ENCODE data around the gene CCND2.

Gene CCND2

GRCh38 chr12:4277857-4278256 lies 4.3 kb downstream of the CCND2 start:
- Histone ChIP-seq H3K9ac (ENCODE audit: low read length) (no peak overlapping the region), H3K4me1 (ENCODE audit: control insufficient read depth, insufficient read depth, low read length) (peaks cover 38% of the 10 kb centered on the region), H3K27me3 (ENCODE audit: control insufficient read depth, insufficient read depth, low read length) (peaks cover 15% of the 10 kb centered on the region), H3K36me3 (ENCODE audit: control insufficient read depth, insufficient read depth, low read length) (peaks cover 68% of the 10 kb centered on the region), H3K9me3 (ENCODE audit: control insufficient read depth, insufficient read depth, low read depth, low read length) (no peaks in the 10 kb centered on the region), H3K27ac (ENCODE audit: low read depth, low read length) (no peak overlapping the region), H3K4me3 (ENCODE audit: low read depth, low read length) (no peak overlapping the region)

GRCh38 chr12:4278329-4279197 lies 5.0 kb downstream of the CCND2 start:
- Histone ChIP-seq H3K4me1 (ENCODE audit: control insufficient read depth, insufficient read depth, low read length) (peaks cover 33% of the 10 kb centered on the region), H3K27ac (ENCODE audit: low read depth, low read length) (no peak overlapping the region), H3K27me3 (ENCODE audit: control insufficient read depth, insufficient read depth, low read length) (peaks cover 10% of the 10 kb centered on the region; the same call in 1 of the 2 replicates), H3K9me3 (ENCODE audit: control insufficient read depth, insufficient read depth, low read depth, low read length) (no peaks in the 10 kb centered on the region), H3K36me3 (ENCODE audit: control insufficient read depth, insufficient read depth, low read length) (peaks cover 75% of the 10 kb centered on the region), H3K9ac (ENCODE audit: low read length) (no peak overlapping the region), H3K4me3 (ENCODE audit: low read depth, low read length) (no peak overlapping the region)

DNA sequence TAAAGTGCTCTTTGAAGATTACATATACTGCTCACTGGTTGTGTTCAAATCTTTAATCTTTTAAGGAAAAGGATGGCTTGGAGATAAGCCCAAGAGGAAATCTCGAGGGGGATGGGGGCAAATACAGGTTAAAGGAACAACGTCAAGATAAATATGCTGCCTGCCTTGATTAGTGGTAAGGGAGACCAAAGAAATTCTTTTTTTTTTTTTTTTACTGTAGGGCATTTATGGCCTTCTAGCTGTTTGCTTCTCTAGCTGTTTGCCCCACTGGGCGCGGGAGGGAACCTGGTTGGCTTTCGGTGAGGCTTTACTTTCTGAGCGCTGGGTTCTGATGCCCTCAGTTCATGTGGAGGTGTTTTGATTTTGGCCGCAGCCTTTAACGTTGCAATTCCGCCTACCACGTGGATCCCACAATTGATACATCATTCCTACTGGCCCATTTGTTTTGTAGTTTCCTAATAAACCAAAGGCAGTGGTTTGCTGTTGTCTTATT lies 5.7 kb downstream of the CCND2 start:
- Histone ChIP-seq H3K4me3 (ENCODE audit: low read depth, low read length) (no peak overlapping the region), H3K4me1 (ENCODE audit: control insufficient read depth, insufficient read depth, low read length) (peaks cover 33% of the 10 kb centered on the region), H3K36me3 (ENCODE audit: control insufficient read depth, insufficient read depth, low read length) (peaks cover 81% of the 10 kb centered on the region), H3K9ac (ENCODE audit: low read length) (no peak overlapping the region), H3K9me3 (ENCODE audit: control insufficient read depth, insufficient read depth, low read depth, low read length) (no peaks in the 10 kb centered on the region), H3K27me3 (ENCODE audit: control insufficient read depth, insufficient read depth, low read length) (peaks cover 5% of the 10 kb centered on the region; the same call in 1 of the 2 replicates), H3K27ac (ENCODE audit: low read depth, low read length) (no peak overlapping the region)

DNA sequence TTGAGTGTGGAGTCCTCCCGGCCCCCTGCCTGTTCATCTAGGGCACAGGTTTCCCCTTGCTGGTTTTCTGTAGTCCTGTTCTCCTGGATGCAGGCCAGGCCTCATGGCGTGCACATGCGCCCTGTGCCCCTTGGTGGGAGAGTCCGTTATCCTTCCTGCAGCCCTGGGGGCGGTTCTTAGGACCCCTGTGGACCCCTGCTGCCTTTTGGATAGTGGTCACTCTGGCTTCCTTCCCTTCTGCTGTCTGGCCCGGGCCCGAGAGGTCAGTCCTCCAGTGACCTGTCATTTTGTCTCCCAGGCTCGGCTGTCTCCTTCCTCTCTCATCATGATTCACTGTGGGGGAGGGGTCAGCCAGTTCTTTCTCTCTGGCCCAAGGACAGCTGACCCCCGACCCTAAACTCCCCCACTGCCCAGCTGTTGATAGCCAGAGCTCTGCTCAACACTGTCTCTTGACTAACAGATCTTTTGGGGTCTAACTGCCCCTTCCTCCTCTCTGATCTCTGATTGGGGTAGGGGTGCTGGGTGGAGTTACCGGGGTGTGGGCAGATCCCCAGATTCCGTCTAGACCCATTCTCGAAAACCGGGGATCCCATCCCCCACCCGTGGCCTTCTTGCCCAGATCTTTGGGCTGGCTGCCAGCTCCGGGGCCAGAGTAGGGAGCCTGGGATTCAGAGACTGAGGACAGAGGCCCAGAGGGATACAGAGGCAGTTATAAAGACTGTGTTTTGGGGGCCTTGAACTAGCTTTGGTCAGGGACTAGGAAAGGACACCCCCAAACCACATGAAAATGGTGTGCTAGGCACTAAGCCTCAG lies 7.0 kb downstream of the CCND2 start:
- Histone ChIP-seq H3K27me3 (ENCODE audit: control insufficient read depth, insufficient read depth, low read length) (peaks cover 5% of the 10 kb centered on the region; the same call in 1 of the 2 replicates), H3K36me3 (ENCODE audit: control insufficient read depth, insufficient read depth, low read length) (peaks cover 94% of the 10 kb centered on the region), H3K9ac (ENCODE audit: low read length) (no peak overlapping the region), H3K4me3 (ENCODE audit: low read depth, low read length) (no peak overlapping the region), H3K27ac (ENCODE audit: low read depth, low read length) (no peak overlapping the region), H3K9me3 (ENCODE audit: control insufficient read depth, insufficient read depth, low read depth, low read length) (no peaks in the 10 kb centered on the region), H3K4me1 (ENCODE audit: control insufficient read depth, insufficient read depth, low read length) (peaks cover 33% of the 10 kb centered on the region)

- Histone ChIP-seq H3K4me3 (ENCODE audit: low read depth, low read length) (no peak overlapping the region), H3K4me1 (ENCODE audit: control insufficient read depth, insufficient read depth, low read length) (peaks cover 29% of the 10 kb centered on the region), H3K27ac (ENCODE audit: low read depth, low read length) (no peak overlapping the region), H3K27me3 (ENCODE audit: control insufficient read depth, insufficient read depth, low read length) (peaks cover under 1% of the 10 kb centered on the region; the same call in 1 of the 2 replicates), H3K9me3 (ENCODE audit: control insufficient read depth, insufficient read depth, low read depth, low read length) (no peaks in the 10 kb centered on the region), H3K36me3 (ENCODE audit: control insufficient read depth, insufficient read depth, low read length) (peaks cover 97% of the 10 kb centered on the region), H3K9ac (ENCODE audit: low read length) (no peak overlapping the region)
Observed at GRCh38 chr12:4281173-4281654, 7.7 kb downstream of the CCND2 start.

- Histone ChIP-seq H3K9ac (ENCODE audit: low read length) (no peak overlapping the region), H3K27me3 (ENCODE audit: control insufficient read depth, insufficient read depth, low read length) (no peaks in the 10 kb centered on the region), H3K9me3 (ENCODE audit: control insufficient read depth, insufficient read depth, low read depth, low read length) (no peaks in the 10 kb centered on the region), H3K27ac (ENCODE audit: low read depth, low read length) (no peak overlapping the region), H3K36me3 (ENCODE audit: control insufficient read depth, insufficient read depth, low read length) (peaks cover 99% of the 10 kb centered on the region), H3K4me1 (ENCODE audit: control insufficient read depth, insufficient read depth, low read length) (peaks cover 20% of the 10 kb centered on the region), H3K4me3 (ENCODE audit: low read depth, low read length) (no peak overlapping the region)
Observed at GRCh38 chr12:4282103-4282891, 8.7 kb downstream of the CCND2 start.

DNA sequence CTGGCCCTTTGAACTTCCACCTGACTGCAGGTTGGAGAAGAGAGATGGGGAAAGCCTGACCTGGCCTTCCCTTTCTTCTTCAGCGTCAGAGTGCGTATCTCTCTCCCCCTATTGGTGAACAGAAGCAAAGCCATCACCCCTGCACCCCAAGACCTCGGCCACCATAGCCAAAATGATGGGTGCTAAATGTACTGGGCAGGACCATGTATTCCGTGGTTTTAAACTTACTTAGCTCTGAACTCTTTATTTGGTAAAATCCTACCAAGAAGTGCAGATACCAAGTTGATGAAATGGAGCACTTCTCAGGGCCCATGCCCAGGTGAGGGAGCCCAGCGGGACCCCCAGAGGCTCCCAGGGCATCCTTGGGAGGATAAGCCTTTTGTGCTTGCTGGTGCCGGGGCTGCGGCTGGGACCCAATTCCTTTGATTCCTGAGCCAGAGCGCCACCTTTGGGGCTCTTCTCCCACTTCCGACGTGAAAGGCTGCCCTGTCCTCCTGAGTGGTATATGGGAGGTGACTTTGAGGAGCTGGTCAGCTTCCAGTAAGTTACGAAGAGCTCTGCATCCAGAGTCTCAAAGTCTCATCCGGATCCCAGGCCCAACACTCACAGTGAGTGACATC lies 9.4 kb downstream of the CCND2 start:
- H3K27me3 ChIP-seq (ENCODE audit: control insufficient read depth, insufficient read depth, low read length), result no peaks in the 10 kb centered on the region
- no peak overlapping the region for H3K9ac ChIP-seq (ENCODE audit: low read length)
- no peak overlapping the region for H3K4me3 ChIP-seq (ENCODE audit: low read depth, low read length)
- no peak overlapping the region for H3K27ac ChIP-seq (ENCODE audit: low read depth, low read length)
- peaks cover 13% of the 10 kb centered on the region for H3K4me1 ChIP-seq (ENCODE audit: control insufficient read depth, insufficient read depth, low read length)
- no peaks in the 10 kb centered on the region for H3K9me3 ChIP-seq (ENCODE audit: control insufficient read depth, insufficient read depth, low read depth, low read length)
- H3K36me3 ChIP-seq (ENCODE audit: control insufficient read depth, insufficient read depth, low read length), result peaks cover 99% of the 10 kb centered on the region

- Histone ChIP-seq H3K9ac (ENCODE audit: low read length) (no peak overlapping the region), H3K4me3 (ENCODE audit: low read depth, low read length) (no peak overlapping the region), H3K9me3 (ENCODE audit: control insufficient read depth, insufficient read depth, low read depth, low read length) (no peaks in the 10 kb centered on the region), H3K36me3 (ENCODE audit: control insufficient read depth, insufficient read depth, low read length) (peaks cover 99% of the 10 kb centered on the region), H3K27ac (ENCODE audit: low read depth, low read length) (no peak overlapping the region), H3K4me1 (ENCODE audit: control insufficient read depth, insufficient read depth, low read length) (peaks cover 6% of the 10 kb centered on the region; the same call in 1 of the 2 replicates), H3K27me3 (ENCODE audit: control insufficient read depth, insufficient read depth, low read length) (no peaks in the 10 kb centered on the region)
Observed at GRCh38 chr12:4283512-4284255, 10.1 kb downstream of the CCND2 start.

DNA sequence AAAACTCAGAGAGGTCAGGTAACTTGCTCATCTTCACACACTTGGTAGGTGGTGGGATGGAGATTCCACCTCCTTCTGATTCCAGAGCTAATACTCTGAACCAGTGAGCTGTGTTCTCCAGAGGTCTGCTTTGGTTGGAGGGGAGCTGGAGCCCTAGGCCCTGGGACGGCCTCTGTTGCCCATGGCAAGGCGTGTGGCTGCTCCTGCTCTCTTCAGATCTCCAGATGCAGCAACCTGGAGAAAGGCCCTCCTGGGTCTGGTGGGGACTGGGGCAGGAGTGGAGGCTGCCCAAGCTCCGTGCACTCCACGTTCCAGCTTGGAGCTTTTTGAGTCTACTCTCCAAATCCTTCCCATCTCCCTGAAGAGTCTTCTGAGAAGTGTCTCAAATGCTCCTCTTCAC lies 10.7 kb downstream of the CCND2 start:
- Histone ChIP-seq H3K4me1 (ENCODE audit: control insufficient read depth, insufficient read depth, low read length) (peaks cover 5% of the 10 kb centered on the region; the same call in 1 of the 2 replicates), H3K9me3 (ENCODE audit: control insufficient read depth, insufficient read depth, low read depth, low read length) (no peaks in the 10 kb centered on the region), H3K36me3 (ENCODE audit: control insufficient read depth, insufficient read depth, low read length) (peaks cover 99% of the 10 kb centered on the region), H3K9ac (ENCODE audit: low read length) (no peak overlapping the region), H3K27me3 (ENCODE audit: control insufficient read depth, insufficient read depth, low read length) (no peaks in the 10 kb centered on the region), H3K27ac (ENCODE audit: low read depth, low read length) (no peak overlapping the region), H3K4me3 (ENCODE audit: low read depth, low read length) (no peak overlapping the region)
